ENCODE data around the gene ADAM10. TPM values are rescaled to one million over a fixed set of nuclear protein-coding genes. Genes with fewer than 3 reads are reported as not detected.

The ADAM10 gene, protein sequence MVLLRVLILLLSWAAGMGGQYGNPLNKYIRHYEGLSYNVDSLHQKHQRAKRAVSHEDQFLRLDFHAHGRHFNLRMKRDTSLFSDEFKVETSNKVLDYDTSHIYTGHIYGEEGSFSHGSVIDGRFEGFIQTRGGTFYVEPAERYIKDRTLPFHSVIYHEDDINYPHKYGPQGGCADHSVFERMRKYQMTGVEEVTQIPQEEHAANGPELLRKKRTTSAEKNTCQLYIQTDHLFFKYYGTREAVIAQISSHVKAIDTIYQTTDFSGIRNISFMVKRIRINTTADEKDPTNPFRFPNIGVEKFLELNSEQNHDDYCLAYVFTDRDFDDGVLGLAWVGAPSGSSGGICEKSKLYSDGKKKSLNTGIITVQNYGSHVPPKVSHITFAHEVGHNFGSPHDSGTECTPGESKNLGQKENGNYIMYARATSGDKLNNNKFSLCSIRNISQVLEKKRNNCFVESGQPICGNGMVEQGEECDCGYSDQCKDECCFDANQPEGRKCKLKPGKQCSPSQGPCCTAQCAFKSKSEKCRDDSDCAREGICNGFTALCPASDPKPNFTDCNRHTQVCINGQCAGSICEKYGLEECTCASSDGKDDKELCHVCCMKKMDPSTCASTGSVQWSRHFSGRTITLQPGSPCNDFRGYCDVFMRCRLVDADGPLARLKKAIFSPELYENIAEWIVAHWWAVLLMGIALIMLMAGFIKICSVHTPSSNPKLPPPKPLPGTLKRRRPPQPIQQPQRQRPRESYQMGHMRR
- 124 and 144 TPM in 2 replicates for total RNA-seq

DNA sequence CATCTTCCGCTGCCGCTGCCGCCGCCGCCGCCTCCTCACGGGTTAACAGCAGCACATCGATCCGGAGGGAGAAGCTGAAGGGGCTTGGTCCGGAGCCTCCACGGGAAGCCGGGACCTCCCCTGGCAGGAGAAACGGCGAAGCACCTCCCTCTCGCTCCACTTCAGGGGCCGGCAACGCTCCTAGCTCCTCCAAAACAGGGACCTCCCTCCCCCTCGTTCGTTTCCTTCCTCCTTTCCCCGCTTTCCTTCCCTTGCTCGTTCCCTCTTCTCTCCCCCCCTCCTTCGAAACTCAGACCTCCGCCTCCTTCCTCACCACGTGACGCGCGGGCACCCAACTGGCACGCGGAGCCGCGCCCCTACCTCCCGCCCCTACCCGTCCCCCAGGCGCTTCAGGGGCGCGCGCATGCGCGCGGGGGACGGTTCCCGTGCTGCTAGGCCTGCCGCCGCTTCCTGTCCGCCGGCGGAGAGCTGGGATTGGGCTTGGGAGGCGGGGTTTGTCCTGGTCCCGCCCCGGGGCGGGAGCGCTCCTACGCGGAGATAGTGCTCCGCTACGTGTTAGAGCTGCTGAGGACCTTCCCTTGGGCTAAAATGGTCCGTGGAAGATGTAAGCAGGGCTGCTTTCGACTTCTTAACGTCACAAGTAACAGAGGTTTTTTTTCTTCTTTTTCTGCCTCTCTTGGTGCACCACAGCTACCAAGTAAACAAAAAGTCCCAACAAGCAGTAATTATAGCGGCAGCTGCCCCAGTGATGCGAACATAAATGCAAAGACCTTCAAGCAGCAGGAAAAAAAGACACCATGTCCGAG lies at the start of gene ADAM10:
Gene ADAM10, minus strand, starts transcription at position 176 of the 806 bp plus-strand sequence. Its CDS starts 173 bp downstream, at position 3.

DNA sequence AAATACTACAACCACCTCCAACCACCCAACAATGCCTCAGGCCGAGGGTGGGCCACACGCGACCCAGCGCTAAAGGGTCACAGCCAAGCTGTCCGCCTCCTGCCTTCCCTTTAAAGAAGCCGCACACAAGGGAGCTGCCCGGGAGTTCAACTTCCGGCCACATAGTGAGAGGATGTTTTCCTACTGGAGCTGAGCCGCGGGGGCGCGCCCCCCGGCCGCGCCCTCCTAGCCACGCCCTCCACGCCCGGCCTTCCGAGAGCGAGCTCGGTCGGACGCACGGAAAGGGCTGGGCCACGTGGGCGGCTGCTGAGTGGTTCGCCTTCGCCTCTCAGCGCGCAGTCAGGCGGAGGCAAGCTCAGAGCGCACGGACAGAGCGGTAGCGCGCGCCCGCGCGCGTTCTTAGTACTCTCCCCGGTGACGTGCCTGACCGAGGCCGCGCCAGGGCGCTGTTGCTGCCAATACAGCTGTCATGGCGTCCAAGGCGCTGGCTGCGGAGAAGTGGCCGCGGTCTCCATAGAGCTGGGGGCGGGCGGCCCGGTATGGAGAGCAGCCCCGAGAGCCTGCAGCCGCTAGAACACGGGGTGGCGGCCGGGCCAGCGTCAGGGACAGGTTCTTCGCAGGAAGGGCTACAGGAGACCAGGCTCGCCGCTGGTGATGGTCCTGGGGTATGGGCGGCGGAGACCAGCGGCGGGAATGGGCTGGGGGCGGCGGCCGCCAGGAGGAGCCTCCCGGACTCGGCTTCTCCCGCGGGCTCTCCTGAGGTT lies 21.5 kb upstream of the ADAM10 start, which contains the start of gene MINDY2:
Gene MINDY2, plus strand, starts transcription at position 446 of the 764 bp plus-strand sequence. Its CDS starts 94 bp downstream, at position 540.

Other genes starting within 250 kb of the ADAM10 start
- gene MINDY2, start 21.6 kb upstream of the ADAM10 start, total RNA-seq: 19.4 and 23.6 TPM in 2 replicates
- 80.7 and 99.8 TPM in 2 replicates for gene SLTM, start 184.0 kb upstream of the ADAM10 start, total RNA-seq
- gene RNF111, start 238.0 kb upstream of the ADAM10 start, total RNA-seq: 14.2 and 14.9 TPM in 2 replicates

Data from uterine smooth muscle cell (primary cell).